Gastroesophageal sphincter (tissue), 3 donors: ENCODE results near the gene FZD10.

Experiments used
- EP300 ChIP-seq: sonication (generic); formaldehyde crosslinking; IDR thresholded peaks from one replicate; pipeline ENCODE4 v1.6.1; 2017; ENCODE audit warnings: antibody characterized with exemption, mild to moderate bottlenecking
- POLR2AphosphoS5 ChIP-seq: sonication (generic); formaldehyde crosslinking; IDR thresholded peaks from one replicate; pipeline ENCODE4 v1.6.1; 2017; ENCODE audit warnings: antibody characterized with exemption
- TF ChIP-seq, protein P1 (sequence below), 4 experiments: fragments of 200-600 bp in 2 of 4; fragments of 450-650 bp in 2 of 4; sonication (generic) in 1 of 4; IDR thresholded peaks; one replicate each; pipeline ENCODE4 v1.5.1; 2017 to 2019; ENCODE audit warnings: antibody characterized with exemption in 4 of 4, mild to moderate bottlenecking in 2 of 4, moderate library complexity in 2 of 4

DNA sequence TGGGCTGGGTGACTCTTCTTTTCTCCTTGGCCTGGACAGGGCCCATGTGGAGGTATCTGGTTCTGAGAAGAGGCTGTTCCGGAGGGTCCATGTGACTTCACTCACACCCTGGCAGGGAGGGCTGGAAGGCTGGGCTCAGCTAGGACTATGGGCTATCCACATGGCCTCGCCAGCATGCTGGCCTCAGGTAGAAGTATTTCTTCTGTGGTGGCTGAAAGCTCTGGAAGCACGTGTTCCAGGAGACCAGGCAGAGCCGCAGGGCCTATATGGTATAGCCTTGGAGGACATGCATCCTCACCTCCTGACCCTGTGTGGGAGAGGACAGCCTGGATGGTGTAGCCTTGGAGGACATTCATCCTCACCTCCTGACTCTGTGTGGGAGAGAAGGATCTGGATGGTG lies 38.2 kb upstream of the FZD10 start:
- TF ChIP-seq, protein P1, sequence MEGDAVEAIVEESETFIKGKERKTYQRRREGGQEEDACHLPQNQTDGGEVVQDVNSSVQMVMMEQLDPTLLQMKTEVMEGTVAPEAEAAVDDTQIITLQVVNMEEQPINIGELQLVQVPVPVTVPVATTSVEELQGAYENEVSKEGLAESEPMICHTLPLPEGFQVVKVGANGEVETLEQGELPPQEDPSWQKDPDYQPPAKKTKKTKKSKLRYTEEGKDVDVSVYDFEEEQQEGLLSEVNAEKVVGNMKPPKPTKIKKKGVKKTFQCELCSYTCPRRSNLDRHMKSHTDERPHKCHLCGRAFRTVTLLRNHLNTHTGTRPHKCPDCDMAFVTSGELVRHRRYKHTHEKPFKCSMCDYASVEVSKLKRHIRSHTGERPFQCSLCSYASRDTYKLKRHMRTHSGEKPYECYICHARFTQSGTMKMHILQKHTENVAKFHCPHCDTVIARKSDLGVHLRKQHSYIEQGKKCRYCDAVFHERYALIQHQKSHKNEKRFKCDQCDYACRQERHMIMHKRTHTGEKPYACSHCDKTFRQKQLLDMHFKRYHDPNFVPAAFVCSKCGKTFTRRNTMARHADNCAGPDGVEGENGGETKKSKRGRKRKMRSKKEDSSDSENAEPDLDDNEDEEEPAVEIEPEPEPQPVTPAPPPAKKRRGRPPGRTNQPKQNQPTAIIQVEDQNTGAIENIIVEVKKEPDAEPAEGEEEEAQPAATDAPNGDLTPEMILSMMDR (IDR thresholded peaks at IDR 0.05): no peak
- TF ChIP-seq POLR2AphosphoS5 (no peak), EP300 (no peak)
